HG02798 (cell line): ENCODE results near the gene MATCAP1.

ENCODE experiments used
- ATAC-seq: cut with Tn5 transposase; IDR thresholded peaks from one replicate; pipeline ENCODE4 v1.9.1; 2021; ENCODE audit warnings: mild to moderate bottlenecking; ENCODE audit not compliant: unreplicated experiment, poor library complexity

MATCAP1 gene

DNA sequence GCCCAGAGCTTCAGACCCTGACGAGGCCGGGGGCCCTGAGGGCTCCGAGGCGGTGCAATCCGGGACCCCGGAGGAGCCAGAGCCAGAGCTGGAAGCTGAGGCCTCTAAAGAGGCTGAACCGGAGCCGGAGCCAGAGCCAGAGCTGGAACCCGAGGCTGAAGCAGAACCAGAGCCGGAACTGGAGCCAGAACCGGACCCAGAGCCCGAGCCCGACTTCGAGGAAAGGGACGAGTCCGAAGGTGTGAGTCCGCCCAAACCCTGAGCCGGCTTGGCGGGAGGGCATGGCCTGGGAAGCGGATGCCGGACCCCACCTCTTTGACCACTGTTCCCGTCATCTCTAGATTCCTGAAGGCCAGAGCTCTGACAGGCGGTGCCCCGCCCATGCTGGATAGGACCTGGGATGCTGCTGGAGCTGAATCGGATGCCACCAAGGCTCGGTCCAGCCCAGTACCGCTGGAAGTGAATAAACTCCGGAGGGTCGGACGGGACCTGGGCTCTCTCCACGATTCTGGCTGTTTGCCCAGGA, 9.0 kb downstream of the MATCAP1 start:
- ATAC-seq: no peak

DNA sequence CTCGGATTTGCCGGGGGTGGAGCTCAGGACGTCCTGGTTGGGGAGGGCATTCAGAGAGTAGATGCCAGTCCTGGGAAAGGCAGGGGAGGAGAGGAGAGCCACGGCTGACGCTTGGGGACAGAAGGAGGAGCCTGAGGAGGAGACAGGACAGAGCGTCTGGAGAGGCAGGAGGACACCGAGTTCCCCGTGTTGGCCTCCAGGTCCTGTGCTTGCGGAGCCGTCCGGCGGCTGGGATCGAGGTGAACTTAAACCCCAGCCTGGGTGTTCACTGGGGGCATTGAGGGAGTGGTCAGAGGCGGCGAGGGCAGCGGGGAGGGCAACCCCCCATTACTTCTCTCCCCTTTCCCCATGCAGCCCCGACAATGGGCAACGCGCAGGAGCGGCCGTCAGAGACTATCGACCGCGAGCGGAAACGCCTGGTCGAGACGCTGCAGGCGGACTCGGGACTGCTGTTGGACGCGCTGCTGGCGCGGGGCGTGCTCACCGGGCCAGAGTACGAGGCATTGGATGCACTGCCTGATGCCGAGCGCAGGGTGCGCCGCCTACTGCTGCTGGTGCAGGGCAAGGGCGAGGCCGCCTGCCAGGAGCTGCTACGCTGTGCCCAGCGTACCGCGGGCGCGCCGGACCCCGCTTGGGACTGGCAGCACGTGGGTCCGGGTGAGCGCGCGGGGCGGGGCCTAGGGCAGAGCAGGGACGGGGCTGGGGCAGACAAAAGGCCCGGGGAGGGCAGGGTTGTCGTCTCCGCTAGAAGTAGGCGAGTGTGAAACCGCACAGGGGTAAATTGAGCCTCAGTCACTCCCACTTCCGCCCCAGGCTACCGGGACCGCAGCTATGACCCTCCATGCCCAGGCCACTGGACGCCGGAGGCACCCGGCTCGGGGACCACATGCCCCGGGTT, 9.7 kb downstream of the MATCAP1 start:
- ATAC-seq: peak; percentile 43

DNA sequence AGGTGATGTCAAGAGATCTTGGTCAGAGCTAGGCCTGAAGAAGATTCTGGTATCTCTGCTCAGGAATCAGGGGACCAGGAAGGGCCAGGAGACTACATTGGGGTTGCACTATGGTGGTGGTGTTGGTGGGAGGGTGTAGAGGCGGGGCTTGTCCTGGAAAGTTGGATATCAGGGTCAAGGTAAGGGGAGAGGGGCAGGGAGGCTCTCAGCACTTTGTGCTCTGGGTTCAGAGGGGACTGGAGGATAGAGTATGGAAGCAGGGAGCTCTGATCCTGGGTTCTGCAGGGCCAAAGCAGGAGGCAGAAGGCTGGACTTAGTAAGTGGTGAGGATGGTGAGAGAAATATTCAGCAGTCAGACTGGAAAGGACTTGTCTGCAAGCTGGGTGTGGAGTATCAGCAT, 10.4 kb downstream of the MATCAP1 start:
- no peak for ATAC-seq

DNA sequence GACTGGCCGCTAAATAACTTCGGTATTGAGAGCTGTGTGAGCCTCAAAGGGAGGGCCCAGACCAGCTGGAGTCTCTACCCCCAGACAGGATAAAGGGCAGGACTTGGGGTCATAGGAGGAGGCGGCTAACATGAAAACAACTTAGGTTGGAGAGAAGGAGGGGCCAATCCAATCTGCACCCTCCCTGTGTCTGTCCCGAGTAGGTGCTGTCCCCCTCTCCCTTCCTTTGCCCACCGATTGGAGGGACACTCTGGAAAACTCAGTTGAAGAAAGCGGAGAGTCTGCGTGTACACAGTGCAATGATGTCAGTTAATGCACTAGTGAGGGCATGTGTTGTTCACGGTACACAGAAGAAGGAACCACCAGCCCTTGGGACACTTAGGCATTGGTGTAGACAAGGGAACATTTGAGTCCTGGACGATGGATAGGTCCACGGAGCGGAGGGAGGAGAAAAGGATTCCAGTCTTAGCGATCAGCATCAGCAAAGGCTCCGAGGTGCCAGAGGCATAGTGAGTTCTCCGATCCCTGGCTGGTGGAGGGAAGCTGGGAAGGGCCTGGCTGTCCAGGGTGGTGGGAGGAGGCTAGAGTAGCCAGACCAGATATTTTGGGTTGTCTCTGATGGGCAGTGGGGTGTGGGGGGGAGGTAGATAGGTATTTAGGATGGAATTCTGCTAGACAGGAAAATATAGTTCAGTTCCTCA, 12.7 kb downstream of the MATCAP1 start:
- ATAC-seq: no peak

DNA sequence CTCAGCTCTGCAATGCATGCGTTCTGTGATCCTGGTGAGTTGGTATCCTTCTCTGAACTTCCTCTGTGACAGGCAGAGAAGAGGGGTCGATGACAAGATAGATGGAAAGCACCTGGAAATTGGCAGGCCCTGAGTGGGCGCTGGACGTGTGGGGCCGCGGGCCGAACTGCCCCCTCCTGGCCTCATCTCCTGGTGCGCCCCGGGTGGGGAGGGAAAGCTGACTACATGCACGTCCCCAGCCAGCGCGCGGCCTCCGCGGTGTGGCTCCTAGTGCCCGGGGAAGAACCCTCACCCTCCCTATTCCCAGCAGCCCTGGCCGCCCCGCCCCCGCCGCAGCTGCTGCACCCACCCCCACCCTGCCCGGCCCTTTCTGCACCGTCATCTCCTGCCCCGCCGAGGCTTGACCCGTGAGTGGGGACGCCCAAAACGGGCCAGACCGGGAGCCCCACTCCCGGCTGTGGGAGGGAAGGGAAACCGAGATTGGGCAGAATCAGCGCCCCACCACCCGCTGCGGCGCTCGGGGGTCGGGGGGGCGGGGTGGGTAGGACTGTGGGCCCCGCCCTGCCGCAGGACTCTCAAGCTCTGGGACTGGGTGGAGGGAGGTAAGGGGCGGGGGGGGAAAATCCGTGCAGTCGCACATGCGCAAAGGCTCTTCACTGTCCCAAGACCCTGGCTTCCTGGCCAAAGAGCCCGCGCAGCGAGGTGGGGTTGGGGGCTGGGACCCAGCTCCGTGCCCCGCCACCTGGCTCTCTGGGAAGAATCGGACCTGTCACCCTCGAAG, 13.4 kb downstream of the MATCAP1 start, which contains the start of gene NOL3:
Gene NOL3 (plus strand): TSS at position 371 of the 781 bp plus-strand sequence.
- peak; percentile 47 for ATAC-seq

DNA sequence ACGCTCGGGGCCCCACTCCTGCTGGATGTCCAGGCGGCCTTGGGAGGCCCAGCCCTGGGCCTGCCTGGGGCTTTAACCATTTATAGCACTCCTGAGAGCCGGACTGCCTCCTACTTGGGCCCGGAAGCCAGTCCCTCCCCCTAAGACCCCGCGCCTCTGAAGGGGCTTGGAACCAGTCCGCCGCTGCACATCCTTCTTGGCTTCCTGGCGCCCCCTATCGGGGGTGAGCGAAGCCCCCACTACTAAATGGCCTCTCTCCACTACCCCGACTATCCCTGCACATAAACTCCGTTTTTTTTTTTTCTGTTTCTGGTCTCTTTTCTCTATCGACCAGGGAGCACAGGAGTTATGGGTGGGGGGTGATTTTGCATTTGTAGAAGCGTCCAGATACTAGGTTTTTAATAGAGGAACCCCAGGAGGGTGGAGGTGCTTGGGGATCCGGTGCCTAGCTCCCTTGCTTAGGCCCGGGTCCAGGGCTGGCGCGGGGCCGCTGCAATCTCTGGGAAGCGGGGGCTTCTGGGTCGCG, 14.1 kb downstream of the MATCAP1 start:
- ATAC-seq: no peak

DNA sequence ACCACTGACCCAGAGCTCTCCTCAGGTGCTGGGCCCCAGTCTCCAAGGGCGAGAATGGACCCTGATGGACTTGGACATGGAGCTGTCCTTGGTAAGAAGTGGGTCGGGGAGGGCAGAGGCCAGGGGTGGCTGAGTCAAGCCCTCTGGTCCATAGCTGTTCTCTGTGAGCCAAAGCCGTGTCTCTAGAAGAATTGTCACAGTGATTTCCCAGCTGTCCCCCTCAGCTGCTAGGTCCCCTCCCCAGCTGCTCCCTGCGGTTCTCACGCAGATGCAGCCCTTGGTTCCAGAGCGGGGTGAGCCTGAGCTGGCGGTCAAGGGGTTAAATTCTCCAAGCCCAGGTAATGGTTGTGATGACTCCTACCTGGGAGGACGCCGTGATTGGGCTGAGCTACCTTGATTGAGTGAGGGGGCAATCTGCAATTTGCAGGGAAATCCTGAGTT, 14.7 kb downstream of the MATCAP1 start:
- ATAC-seq: no peak

DNA sequence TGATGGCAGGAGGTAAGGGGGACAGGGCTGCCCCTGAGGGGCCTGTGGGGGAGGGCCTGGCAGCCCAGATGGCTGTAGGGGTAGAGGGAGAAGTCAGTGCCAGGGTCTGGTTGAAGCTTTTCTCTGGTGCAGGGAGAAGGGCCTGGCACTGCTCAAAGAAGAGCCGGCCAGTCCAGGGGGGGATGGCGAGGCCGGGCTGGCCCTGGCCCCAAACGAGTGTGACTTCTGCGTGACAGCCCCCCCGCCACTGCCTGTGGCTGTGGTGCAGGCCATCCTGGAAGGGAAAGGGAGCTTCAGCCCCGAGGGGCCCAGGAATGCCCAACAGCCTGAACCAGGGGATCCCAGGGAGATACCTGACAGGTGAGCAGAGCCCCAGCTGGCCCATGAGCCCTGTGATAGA, 16.2 kb downstream of the MATCAP1 start:
- ATAC-seq: no peak

DNA sequence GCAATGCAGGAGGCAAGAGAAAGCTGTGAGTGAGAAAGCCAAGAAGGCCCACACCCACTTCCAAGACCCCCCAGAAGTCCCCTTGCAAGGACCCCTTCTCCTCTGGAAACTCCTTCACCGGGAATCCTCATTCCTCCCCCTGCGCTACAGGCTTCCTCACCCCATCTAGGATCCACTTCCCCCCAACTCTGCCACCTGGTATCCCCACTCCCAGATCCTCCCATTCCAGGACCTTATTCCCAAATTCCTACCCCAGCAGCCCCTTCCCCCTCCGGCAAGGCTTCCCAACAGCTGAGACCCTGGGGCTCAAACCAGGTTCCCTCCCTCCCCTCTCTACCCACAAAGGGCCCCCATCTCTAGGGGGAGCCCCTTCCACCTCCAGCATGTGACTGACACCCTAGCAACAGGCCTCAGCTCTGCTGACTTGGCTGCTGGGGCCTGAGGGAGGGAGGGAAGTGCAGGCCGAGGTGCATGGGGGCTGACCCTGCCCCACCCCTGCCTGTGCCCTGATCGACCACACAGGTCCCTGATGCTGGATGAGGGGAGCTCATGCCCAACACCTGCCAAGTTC, 17.1 kb downstream of the MATCAP1 start:
- ATAC-seq: no peak

DNA sequence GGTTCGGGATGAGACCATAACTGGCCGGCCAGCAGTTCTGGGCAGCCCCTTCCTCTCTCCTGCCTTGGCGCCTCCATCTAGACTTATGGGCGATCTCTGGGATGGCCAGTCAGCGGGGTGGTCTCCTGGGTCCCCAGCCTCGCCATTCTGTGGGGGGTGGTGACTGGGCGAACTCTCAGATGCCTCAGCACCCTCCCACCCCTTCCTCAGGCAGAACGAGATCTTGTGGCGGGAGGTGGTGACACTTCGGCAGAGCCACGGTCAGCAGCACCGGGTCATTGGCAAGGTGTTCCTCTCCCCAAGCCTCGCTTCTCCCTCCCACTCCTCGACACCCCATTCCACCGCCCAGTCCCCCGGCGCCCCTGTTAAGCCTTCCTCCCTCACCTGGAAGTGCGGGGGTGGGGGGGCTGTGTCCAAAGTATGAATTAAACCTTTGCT, 17.6 kb downstream of the MATCAP1 start:
- ATAC-seq: no peak

DNA sequence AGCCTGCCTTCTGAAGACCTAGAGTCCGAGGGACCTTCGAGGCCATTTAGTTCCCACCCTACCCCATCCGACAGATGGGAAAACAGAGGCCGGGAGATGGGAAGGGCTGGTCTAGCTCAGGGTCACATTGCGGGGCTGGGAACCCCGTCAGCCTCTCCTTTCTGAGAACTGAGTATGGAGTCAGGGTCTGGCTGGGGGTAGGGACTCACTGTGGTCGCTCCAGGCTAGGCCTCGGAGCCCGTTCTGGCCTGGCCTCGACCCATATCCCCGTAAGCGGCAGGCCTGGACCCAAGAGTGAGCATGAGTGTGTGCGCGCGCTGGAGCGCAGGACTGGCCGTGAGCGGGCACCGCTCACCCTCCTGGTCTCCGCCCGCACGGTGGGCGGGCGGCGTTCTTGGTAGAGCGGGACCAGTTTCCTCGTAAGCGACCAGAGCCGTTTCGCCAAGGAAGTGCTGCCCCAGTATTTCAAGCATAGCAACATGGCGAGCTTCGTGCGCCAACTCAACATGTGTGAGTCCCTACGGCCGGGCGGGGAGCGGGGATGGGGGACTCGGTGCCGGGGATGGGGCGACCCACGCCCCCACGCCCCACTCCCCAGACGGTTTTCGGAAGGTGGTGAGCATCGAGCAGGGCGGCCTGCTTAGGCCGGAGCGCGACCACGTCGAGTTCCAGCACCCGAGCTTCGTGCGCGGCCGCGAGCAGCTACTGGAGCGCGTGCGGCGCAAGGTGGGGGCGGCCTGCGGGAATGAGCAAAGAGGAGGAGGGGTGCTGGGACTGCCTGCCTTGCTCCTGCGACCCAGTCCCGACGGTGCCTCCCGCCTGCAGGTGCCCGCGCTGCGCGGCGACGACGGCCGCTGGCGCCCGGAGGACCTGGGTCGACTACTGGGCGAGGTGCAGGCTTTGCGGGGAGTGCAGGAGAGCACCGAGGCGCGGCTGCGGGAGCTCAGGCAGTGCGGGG, 18.4 kb downstream of the MATCAP1 start:
- no peak for ATAC-seq

DNA sequence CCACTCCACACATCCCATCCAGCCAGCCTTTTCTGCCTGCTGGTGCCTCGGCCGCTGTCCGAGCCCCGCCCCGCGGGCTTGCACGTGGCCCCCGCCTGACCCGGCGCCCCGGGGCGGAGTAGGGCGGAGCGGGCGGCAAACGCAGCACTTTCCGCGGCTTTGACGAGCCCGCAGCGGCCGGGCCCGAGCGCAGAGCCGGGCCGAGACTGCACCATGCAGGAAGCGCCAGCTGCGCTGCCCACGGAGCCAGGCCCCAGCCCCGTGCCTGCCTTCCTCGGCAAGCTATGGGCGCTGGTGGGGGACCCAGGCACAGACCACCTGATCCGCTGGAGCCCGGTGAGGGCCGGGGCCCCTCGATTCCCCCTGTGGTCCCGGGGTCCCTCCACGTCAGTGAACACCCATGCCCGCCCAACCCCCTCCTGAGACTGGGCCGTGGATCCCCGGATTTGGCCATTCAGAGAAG, 19.1 kb downstream of the MATCAP1 start, which contains the start of gene HSF4:
Gene HSF4 (plus strand): TSS at position 147 of the 463 bp plus-strand sequence. CDS start 67 bp downstream, at position 214.
- ATAC-seq: no peak

DNA sequence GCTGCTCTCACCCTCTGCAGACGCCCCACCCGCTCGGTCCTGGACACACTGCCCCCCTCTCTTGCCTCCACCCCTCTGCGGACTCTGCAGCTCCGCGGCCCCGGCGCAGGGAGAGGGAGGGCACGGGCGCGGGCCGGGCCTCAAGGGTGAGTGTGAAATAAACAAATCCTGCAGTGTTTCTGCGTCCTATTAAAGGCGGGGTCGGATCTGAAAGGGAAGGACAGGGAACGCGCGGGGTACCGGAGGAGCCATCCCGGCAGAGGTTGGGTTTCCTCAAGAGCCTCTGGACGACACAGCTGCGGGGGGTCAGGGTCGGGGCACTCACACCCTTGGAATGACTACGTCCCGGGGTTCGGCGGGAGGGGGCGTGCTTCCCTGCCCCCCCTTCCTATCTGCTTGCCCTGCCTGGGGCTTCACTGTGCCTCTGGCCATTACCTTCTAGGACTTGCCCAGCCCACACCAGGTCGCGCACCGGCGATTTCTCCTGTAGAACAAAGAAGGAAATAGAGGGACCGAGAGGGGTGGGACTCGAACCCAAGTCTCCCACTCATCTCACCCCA, 19.7 kb downstream of the MATCAP1 start:
- no peak for ATAC-seq

DNA sequence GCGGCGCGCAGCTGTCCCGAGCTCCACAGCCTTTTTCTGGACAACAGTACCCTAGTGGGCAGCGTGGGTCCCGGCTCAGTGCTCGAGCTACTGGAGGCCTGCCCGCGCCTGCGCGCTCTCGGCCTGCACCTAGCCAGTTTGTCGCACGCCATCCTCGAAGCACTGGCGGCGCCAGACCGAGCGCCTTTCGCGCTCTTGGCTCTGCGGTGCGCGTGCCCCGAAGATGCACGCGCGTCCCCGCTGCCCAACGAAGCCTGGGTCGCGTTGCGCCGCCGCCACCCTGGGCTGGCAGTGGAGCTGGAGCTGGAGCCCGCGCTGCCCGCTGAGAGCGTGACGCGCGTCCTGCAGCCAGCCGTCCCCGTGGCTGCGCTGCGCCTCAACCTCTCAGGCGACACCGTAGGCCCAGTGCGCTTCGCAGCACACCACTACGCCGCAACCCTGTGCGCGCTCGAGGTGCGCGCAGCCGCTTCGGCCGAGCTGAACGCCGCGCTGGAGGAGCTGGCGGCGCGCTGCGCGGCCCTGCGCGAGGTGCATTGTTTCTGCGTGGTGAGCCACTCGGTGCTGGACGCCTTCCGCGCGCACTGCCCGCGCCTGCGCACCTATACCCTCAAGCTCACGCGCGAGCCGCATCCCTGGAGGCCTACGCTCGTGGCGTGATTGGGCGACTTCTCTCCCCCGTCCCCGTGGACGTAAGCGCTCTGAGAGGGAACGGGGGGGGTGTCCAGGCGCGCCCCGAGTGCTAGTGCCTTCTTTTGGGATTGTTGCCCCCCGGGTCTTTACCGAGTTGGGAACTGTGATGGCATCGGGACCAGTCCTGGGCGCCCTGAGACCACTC, 20.4 kb downstream of the MATCAP1 start:
- ATAC-seq: no peak

DNA sequence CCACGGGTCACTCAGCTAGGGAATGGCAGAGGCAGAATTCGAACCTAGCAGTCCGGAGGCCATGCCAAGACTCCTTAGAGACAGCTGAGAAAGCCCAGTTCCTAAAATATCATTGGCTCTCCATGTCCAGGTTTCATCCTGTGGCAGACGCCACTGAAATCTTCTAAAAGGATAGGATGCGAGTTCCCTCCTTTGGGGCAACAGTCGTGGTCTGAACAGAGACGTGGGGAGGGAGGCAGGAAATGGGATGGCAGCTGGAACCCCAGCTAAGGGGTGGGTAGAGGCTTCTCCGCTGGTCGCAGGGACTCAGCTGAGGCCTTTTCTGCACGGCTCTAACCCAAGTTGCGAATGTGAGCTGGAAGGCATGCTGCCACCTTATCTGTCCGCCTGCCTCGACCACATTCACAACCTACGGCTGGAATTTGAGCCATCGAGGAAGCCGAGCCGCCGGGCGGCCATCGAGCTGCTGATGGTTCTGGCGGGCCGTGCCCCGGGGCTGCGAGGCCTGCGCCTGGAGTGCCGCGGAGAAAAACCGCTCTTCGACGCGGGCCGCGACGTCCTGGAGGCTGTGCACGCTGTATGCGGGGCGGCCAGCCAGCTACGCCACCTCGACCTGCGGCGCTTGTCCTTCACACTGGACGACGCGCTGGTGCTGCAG, 21.1 kb downstream of the MATCAP1 start:
- no peak for ATAC-seq

DNA sequence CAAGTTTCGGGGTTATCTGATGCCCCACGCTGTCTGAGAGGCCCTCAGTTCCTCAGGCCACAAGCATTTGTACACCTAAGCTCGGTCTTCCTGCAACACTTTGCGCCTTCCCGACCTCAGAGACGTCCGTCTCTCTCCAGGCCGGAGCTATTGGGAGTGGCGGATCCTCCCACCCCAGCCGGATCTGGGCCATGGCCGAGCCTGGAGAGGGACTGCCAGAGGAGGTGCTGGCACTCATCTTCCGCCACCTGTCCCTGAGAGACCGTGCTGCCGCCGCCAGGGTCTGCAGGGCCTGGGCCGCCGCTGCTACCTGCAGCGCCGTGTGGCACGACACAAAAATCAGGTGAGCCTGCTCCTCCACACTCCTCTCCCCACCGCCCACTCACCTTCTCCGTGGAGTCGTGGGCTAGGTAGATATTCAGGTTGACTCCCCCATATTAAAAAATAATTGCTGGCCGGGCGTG, 22.1 kb downstream of the MATCAP1 start:
- no peak for ATAC-seq
